GM18511 (cell line): ENCODE data around the gene KANK2.

Source experiments
- ATAC-seq: cut with Tn5 transposase; IDR thresholded peaks from one replicate; pipeline ENCODE4 v1.9.1; 2021; ENCODE audit warnings: mild to moderate bottlenecking, moderate library complexity; ENCODE audit not compliant: unreplicated experiment

KANK2 gene

GRCh38 chr19:11226716-11227166, 29.4 kb upstream of the KANK2 start:
- no peak for ATAC-seq

DNA sequence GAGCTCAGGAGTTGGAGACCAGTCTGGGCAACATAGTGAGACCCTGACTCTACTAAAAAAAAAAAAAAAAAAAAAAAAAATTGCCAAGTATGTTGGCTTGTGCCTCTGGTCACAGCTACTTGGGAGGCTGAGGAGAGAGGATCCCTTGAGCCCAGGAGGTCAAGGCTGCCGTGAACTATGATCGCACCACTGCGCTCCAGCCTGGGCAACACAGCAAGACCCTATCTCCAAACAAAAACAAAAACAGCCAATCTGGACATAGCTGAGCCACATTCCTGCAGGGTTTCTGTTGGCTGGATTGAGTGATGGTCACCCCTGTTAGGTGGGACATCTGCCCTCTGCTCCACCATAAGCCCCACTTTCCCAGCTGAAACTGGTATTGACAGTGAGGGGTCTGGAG, 28.5 kb upstream of the KANK2 start:
- ATAC-seq = no peak

GRCh38 chr19:11225172-11225571, 27.8 kb upstream of the KANK2 start:
- ATAC-seq = no peak

- no peak for ATAC-seq
These were observed 27.1 kb upstream of the KANK2 start for GRCh38 chr19:11224429-11224828.

DNA sequence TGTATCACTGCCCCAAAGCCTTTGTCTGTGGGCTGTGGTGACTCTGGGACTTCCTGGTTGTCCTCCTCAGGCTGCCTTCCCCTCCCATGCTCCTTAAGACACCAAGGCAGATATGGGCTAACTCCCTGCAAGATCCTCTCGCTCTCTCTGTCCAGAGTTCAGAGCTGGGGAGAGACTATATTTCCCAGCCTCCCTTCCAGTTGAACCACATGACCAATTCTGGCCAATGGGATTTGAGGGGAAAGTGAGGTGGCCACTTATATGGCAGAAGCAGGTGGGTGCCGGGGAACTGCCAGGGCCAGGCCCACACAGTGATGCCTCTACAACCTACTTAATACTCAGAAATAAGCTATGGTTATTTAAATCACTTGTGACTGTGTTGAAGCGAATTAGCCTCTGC, 25.9 kb upstream of the KANK2 start:
- no peak for ATAC-seq

DNA sequence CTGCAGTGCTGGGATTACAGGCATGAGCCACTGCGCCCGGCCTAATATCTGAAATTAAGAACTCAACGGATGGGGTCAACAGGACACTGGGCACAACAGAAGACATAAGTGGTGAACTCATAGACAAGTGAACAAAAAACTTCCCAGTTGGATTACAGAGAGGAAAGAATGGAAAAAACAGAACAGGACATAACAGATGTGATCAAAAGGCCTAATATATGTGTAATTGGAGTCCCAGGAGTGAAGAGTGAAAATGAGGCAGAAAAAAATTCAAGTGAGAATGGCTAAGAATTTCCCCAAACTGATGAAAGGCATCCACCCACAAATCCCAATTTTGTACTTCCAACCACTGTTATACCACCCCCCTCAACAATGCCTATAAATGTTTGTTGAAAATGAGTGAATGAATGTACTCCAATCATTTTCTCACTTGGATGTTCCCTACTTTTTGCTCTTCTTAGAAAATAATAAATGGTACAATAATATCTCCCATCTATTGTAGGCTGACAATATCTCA, 23.8 kb upstream of the KANK2 start:
- ATAC-seq = no peak

GRCh38 chr19:11214387-11214786, 17.0 kb upstream of the KANK2 start:
- ATAC-seq = no peak

DNA sequence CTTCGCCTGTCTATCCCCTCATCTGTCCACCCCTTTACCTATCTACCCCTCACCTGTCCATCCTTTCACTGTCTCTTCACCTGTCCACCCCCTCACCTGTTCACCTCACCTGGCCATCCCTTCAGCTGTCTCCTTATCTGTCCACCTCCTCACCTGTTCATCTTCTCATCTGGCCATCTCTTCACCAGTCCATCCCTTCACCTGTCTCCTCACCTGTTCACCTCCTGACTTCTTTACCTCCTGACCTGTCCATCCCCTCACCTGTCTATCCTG, 13.2 kb upstream of the KANK2 start:
- ATAC-seq = no peak

GRCh38 chr19:11209839-11210655, 12.7 kb upstream of the KANK2 start:
- no peak for ATAC-seq

DNA sequence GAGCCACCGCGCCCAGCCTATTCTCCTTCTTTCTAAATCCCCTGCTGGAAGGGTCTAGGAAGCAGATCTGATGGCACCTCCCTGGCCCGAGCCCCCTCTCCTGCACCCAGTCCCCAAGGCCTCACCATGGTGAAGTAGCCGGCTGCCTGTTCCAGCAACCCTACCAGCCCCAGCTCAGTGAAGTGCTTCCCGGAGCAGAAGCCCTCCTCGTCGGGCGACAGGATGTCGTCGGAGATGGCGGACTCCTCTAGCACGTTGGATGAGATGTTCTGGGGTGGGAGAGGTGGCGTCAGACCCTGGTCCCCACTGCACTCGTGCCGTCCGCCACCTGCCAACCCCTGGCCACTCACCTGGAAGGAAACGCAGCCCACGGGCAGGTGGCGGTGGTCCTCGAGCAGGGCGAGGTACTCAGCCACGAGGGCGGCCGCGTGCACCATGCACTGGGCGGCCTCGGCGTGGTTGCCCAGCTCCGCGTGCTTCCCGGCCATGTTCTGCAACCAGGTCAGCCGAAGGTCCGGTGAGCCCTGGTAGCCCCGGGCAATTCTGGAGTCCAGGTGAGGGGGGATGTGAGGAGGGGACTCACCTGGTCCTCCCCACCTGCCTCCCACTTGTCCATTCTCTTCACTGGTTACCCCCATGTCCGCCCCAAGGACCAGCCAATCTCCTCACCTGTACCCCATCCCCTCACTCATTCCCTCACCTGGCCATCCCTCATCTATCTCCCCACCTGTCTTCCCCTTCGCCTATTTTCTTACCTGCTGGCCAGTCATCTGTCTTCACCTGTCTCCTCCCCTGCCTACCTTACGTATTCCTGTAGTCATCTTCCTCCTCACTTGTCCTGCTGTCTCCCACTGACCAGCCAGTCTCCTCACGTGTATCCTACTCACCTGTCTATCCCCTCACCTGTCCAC, 11.5 kb upstream of the KANK2 start:
- ATAC-seq = no peak

DNA sequence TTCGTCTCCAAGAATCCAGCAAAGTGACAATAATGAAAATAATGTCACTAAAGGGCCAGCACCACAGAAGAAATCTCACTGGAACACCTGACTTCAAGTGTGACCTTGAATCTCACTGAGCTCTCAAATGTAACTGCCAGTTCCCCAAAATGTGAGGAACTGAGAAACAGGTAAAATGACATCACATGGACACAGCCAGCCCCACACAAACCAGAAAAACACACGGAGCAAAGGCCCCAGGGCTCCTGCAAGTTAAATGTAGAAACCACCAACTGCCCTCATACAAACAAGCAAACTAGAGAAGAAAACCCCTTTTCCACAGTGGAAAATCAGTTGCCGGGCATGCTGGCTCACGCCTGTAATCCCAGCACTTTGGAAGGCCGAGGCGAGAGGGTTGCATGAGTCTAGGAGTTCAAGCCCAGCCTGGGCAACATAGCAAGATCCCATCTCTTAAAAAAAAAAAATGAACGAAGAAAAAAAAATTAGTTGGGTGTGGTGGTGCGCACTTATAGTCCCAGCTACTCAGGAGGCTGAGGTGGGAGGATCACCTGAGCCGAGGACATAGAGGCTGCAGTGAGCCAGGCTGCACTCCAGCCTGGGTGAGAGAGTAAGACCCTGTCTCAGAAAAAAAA, 8.7 kb upstream of the KANK2 start:
- ATAC-seq = no peak

- ATAC-seq = no peak
These were observed 7.6 kb upstream of the KANK2 start for GRCh38 chr19:11204943-11205349.

GRCh38 chr19:11204076-11204602, 6.8 kb upstream of the KANK2 start:
- ATAC-seq = no peak

DNA sequence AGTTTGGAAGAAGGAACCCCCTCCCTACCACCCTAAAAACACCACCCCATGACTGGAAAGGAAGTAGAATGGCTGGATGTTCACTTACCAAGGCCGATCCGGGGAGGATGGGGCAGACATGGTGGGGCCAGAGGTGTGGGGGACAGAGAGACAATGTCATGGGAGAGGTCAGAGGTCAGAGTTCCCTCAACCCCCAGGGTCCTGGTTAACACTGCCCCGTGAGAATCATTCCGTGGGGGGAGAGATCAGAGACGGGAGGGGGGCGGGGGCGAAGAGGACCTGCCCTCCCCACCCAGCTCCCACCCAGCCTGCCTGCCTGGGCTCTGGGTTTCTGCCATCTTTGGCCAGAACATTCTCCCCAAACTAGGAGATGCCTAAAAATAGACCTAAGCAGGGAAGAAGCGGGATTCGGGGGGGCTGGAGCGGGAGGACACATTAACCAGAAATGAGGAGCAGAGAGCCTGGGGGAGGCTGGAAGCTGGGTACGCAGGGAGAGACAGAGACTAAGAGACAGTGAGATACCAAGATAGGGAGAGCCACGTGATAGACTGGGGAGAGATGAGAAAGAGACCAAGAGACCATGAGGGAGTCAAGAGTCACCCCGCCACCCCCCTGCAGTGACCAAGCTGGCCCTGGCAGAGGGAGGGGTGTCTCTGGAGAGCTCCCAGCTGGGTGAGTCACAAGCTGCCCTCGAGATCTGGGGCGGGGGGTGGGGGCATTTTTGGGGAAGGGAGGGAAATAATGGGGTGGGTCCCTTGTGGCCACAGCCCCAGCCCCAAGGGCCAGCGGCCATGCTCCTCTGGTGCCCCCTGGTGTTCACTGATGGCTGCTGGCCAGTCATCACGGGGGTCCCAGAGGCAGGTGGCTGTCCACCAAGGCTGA, 6.1 kb upstream of the KANK2 start:
- no peak for ATAC-seq

- no peak for ATAC-seq
These were observed 5.3 kb upstream of the KANK2 start for GRCh38 chr19:11202488-11203193.

GRCh38 chr19:11201791-11202190, 4.4 kb upstream of the KANK2 start:
- ATAC-seq = no peak

DNA sequence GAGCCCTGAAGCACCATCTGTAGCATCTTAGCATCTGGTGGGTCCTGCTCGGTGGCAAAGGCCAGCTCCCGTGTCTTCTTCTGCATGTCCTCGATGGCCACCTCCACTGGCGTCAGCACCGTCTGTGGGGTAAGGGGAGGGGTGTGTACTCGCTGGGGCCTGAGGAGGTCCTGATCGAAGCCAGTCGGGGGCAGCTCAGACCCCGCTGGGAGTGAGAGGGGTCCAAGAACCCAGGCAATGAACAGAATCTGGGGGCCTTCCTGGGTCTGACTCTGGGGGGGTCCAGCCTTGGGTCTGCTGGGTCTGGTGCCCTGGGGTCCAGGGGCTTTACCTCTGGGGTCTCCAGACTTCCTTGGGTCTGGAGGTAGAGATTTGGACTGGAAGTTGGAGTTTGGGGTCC, 3.6 kb upstream of the KANK2 start:
- ATAC-seq = no peak

GRCh38 chr19:11200015-11200574, 2.8 kb upstream of the KANK2 start:
- ATAC-seq = no peak

GRCh38 chr19:11199517-11199916, 2.2 kb upstream of the KANK2 start:
- no peak for ATAC-seq
